GM10266 (cell line): ENCODE data around the gene CEP89.
"Not testable (repeated sequence)": the region's sequence is repeated elsewhere in the genome, so short reads cannot be mapped to it uniquely, and the experiment has no call there.

Experiments used
- DNase-seq: peaks from one replicate; pipeline ENCODE4 v3.0.0; 2012; ENCODE audit errors: extremely low spot score
- TF ChIP-seq, protein P1 (sequence below): IDR thresholded peaks from 2 replicates; pipeline ENCODE4 v1.5.1; 2012; ENCODE audit warnings: mild to moderate bottlenecking, low read depth; ENCODE audit not compliant: control insufficient read depth, insufficient read depth; ENCODE audit errors: missing control alignments

CEP89 gene

DNA sequence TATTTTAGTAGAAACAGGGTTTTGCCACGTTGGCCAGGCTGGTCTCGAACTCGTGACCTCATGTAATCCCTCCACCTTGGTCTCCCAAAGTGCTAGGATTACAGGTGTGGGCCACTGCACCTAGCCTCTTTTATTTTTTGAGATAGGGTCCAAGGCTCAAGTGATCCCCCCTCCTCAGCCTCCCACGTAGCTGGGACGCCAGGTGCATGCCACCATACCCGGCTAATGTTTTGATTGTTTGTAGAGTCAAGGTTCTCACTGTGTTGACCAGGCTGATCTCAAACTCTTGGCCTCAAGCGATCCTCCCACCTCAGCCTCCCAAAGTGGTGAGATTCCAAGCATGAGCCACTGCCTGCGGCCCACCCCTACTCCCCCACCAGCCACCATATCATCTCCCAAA, 108.5 kb downstream of the CEP89 start:
- no peak for DNase-seq
- TF ChIP-seq, protein P1, sequence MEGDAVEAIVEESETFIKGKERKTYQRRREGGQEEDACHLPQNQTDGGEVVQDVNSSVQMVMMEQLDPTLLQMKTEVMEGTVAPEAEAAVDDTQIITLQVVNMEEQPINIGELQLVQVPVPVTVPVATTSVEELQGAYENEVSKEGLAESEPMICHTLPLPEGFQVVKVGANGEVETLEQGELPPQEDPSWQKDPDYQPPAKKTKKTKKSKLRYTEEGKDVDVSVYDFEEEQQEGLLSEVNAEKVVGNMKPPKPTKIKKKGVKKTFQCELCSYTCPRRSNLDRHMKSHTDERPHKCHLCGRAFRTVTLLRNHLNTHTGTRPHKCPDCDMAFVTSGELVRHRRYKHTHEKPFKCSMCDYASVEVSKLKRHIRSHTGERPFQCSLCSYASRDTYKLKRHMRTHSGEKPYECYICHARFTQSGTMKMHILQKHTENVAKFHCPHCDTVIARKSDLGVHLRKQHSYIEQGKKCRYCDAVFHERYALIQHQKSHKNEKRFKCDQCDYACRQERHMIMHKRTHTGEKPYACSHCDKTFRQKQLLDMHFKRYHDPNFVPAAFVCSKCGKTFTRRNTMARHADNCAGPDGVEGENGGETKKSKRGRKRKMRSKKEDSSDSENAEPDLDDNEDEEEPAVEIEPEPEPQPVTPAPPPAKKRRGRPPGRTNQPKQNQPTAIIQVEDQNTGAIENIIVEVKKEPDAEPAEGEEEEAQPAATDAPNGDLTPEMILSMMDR, result no peak

DNA sequence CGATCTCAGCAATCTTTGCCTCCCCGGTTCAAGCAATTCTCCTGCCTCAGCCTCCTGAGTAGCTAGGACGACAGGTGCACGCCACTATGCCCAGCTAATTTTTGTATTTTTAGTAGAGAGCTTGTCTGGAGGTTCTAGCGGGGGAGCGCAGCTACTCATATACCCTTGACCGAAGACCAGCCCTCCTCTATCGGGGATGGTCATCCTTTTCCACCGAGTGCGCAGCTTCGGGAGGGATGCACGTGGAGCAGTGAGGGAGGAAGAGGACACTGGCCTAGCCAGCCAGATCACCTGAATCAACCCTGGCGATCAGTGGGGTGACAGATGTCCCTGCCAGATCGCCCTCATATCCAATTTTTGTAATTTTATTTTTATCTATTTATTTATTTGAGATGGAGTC, 109.0 kb downstream of the CEP89 start:
- TF ChIP-seq, protein P1, result no peak
- no peak for DNase-seq

- DNase-seq, result no peak
- TF ChIP-seq, protein P1, result no peak
Observed at GRCh38 chr19:32862173-32862572, 109.6 kb downstream of the CEP89 start.

GRCh38 chr19:32861596-32861995, 110.2 kb downstream of the CEP89 start:
- no peak for DNase-seq
- TF ChIP-seq, protein P1, result no peak

DNA sequence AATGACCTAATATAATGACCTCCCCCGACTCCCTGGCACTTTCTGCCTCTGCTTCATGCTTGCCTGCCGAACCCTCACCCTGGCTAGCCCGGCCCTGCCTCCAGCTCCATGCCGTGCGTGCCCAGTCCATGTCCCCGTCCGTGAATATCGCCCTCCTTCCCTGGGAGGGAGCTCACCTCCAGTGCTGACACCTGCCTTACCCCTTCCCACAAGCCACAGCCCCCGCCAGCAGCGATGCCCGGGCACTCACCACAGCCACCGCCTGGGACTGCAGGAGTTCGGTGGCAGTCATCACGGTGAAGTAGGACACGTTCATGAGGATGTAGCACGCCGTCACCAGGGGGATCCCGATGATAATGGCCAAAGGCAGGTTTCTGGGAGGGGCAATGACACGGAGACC, 112.2 kb downstream of the CEP89 start:
- DNase-seq, result no peak
- TF ChIP-seq, protein P1, result no peak

DNA sequence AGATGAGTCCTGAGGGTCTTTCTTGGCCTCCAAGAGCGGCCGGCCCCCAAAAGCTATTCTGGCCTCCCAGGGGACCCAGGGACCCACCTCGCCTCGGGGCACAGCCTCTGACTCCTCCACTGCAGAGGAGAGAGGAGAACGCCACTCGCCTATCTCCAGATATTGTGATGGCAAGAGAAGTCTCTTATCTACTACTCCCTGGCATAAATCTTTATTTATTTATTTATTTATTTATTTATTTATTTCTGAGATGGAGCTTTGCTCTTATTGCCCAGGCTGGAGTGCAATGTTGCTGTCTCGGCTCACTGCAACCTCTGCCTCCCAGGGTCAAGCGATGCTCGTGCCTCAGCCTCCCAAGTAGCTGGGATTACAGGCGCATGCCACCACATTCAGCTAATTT, 113.2 kb downstream of the CEP89 start:
- TF ChIP-seq, protein P1, result no peak
- no peak for DNase-seq

- no peak for DNase-seq
- TF ChIP-seq, protein P1, result no peak
Observed at GRCh38 chr19:32858155-32858554, 113.6 kb downstream of the CEP89 start.

DNA sequence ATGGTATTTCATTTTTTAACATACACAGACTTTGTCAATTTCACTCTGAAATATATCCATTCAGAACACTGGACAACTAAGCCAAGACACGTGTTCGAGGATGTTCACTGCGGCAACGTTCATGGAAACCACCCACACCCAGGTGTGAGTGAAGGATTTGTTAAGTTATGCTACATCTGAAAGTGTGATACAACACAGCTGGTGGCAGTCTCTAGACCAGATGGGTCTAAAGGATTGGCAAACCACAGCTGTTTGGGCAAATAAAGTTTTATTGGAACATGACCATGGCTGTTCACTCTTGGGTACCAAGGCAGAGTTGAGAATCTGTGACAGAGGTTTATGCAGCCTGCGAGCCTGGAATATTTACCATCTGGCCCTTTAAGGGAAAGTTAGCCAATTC, 114.2 kb downstream of the CEP89 start:
- no peak for DNase-seq
- TF ChIP-seq, protein P1, result no peak

DNA sequence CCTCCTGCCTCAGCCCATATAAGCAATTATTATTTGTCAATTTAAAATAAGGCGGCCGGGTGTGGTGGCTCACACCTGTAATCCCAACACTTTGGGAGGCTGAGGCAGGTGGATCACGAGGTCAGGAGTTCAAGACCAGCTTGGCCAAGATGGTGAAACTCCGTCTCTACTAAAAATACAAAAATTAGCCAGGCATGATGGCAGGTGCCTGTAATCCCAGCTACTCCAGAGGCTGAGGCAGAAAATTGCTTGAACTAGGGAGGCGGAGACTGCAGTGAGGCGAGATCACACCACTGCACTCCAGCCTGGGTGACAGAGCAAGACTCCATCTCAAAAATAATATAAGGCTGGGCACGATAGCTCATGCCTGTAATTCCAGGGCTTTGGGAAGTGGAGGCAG, 114.9 kb downstream of the CEP89 start:
- not testable (repeated sequence) for DNase-seq
